CD4-positive, alpha-beta T cell treated with Interleukin-1 beta for 1 hour (primary cell): Measurements from ENCODE around the gene ADGRL3.
"Not testable (repeated sequence)": the region's sequence is repeated elsewhere in the genome, so short reads cannot be mapped to it uniquely, and the experiment has no call there.

Experiments
- DNase-seq, 2 donors: peaks; one replicate each; pipeline ENCODE4 v3.0.0-alpha.2; 2020 to 2022

The ADGRL3 gene

GRCh38 chr4:61851126-61851525 is 651.0 kb downstream of the ADGRL3 start:
- DNase-seq, result no peak

GRCh38 chr4:61852105-61852504 is 652.0 kb downstream of the ADGRL3 start:
- DNase-seq, result not testable (repeated sequence)

GRCh38 chr4:61853041-61853440 is 652.9 kb downstream of the ADGRL3 start:
- no peak for DNase-seq

GRCh38 chr4:61860376-61860775 is 660.2 kb downstream of the ADGRL3 start:
- no peak for DNase-seq

GRCh38 chr4:61864286-61864685 is 664.2 kb downstream of the ADGRL3 start:
- no peak for DNase-seq

- DNase-seq, result no peak
These were observed 666.4 kb downstream of the ADGRL3 start for GRCh38 chr4:61866378-61867030.

GRCh38 chr4:61872983-61873382 is 672.9 kb downstream of the ADGRL3 start:
- DNase-seq, result no peak

- DNase-seq, result no peak
These were observed 677.1 kb downstream of the ADGRL3 start for GRCh38 chr4:61877266-61877665.

GRCh38 chr4:61877893-61878292 is 677.8 kb downstream of the ADGRL3 start:
- no peak for DNase-seq

- DNase-seq, result no peak
These were observed 682.3 kb downstream of the ADGRL3 start for GRCh38 chr4:61882381-61882780.

GRCh38 chr4:61886131-61886530 is 686.0 kb downstream of the ADGRL3 start:
- DNase-seq, result no peak

GRCh38 chr4:61889117-61889516 is 689.0 kb downstream of the ADGRL3 start:
- DNase-seq, result no peak

GRCh38 chr4:61890321-61890720 is 690.2 kb downstream of the ADGRL3 start:
- no peak for DNase-seq

- no peak for DNase-seq
These were observed 691.8 kb downstream of the ADGRL3 start for GRCh38 chr4:61891953-61892352.

- no peak for DNase-seq
These were observed 696.5 kb downstream of the ADGRL3 start for GRCh38 chr4:61896634-61897033.

GRCh38 chr4:61909031-61909430 is 708.9 kb downstream of the ADGRL3 start:
- no peak for DNase-seq

GRCh38 chr4:61911313-61911756 is 711.2 kb downstream of the ADGRL3 start:
- DNase-seq, result no peak

GRCh38 chr4:61913619-61914018 is 713.5 kb downstream of the ADGRL3 start:
- no peak for DNase-seq

GRCh38 chr4:61915501-61915900 is 715.4 kb downstream of the ADGRL3 start:
- DNase-seq, result no peak

GRCh38 chr4:61918507-61918906 is 718.4 kb downstream of the ADGRL3 start:
- no peak for DNase-seq

GRCh38 chr4:61918987-61919386 is 718.9 kb downstream of the ADGRL3 start:
- no peak for DNase-seq

- DNase-seq, result no peak
These were observed 719.4 kb downstream of the ADGRL3 start for GRCh38 chr4:61919561-61919960.

- no peak for DNase-seq
These were observed 721.8 kb downstream of the ADGRL3 start for GRCh38 chr4:61921920-61922319.

- no peak for DNase-seq
These were observed 722.6 kb downstream of the ADGRL3 start for GRCh38 chr4:61922766-61923165.

- no peak for DNase-seq
These were observed 723.1 kb downstream of the ADGRL3 start for GRCh38 chr4:61923179-61923578.
